HuH-7 (cell line): Measurements from ENCODE around the gene HSF4.
A peak's percentile ranks its signal among the peaks of the same experiment; 100 is the strongest.

Experiments used
- DNase-seq: peaks from one replicate; pipeline ENCODE4 v3.0.0; 2011; ENCODE audit warnings: low spot score

HSF4 gene

GRCh38 chr16:67184995-67185650, 20.6 kb downstream of the HSF4 start:
- DNase-seq, result peak; percentile 90

- no peak for DNase-seq
Measured at GRCh38 chr16:67185651-67186134, 21.1 kb downstream of the HSF4 start.

- DNase-seq, result no peak
Measured at GRCh38 chr16:67186550-67186950, 22.0 kb downstream of the HSF4 start.

GRCh38 chr16:67187175-67187890, 22.8 kb downstream of the HSF4 start:
- DNase-seq, result no peak

GRCh38 chr16:67188323-67188722, 23.8 kb downstream of the HSF4 start:
- DNase-seq, result no peak

- DNase-seq, result no peak
Measured at GRCh38 chr16:67188798-67189197, 24.3 kb downstream of the HSF4 start.

- no peak for DNase-seq
Measured at GRCh38 chr16:67190041-67190440, 25.5 kb downstream of the HSF4 start, which contains the start of gene EXOC3L1. Gene EXOC3L1 (minus strand): TSS chr16:67190136. CDS start chr16:67189676, 460 bp downstream.

GRCh38 chr16:67190448-67191399, 26.2 kb downstream of the HSF4 start:
- no peak for DNase-seq

- no peak for DNase-seq
Measured at GRCh38 chr16:67191411-67191994, 27.0 kb downstream of the HSF4 start.

GRCh38 chr16:67191995-67192681, 27.6 kb downstream of the HSF4 start, which contains the start of gene E2F4:
Gene E2F4 (plus strand): TSS chr16:67192155. CDS start chr16:67192228, 73 bp downstream.
- DNase-seq, result peak; percentile 90

- no peak for DNase-seq
Measured at GRCh38 chr16:67192781-67193361, 28.3 kb downstream of the HSF4 start.

- no peak for DNase-seq
Measured at GRCh38 chr16:67193536-67193935, 29.0 kb downstream of the HSF4 start.

GRCh38 chr16:67194260-67194659, 29.7 kb downstream of the HSF4 start:
- DNase-seq, result no peak

GRCh38 chr16:67195676-67196075, 31.1 kb downstream of the HSF4 start:
- no peak for DNase-seq

- DNase-seq, result no peak
Measured at GRCh38 chr16:67196881-67197280, 32.3 kb downstream of the HSF4 start.

GRCh38 chr16:67197704-67198103, 33.2 kb downstream of the HSF4 start:
- DNase-seq, result no peak

GRCh38 chr16:67198238-67198734, 33.7 kb downstream of the HSF4 start:
- no peak for DNase-seq

GRCh38 chr16:67199011-67199807, 34.7 kb downstream of the HSF4 start, which contains the start of gene ELMO3:
Gene ELMO3 (plus strand): TSS chr16:67199131. CDS start chr16:67199327, 196 bp downstream.
- no peak for DNase-seq

- DNase-seq, result no peak
Measured at GRCh38 chr16:67199808-67200198, 35.3 kb downstream of the HSF4 start.

- DNase-seq, result no peak
Measured at GRCh38 chr16:67200491-67200890, 35.9 kb downstream of the HSF4 start.
